Endothelial cell of umbilical vein (primary cell): ENCODE results near the gene MALT1. TPM values are rescaled to one million over a fixed set of nuclear protein-coding genes. Genes with fewer than 3 reads are reported as not detected.

Experiments
- BruUV-seq: library from RNA; stranded (reverse); fragments of 400-500 nt; replicated peaks from 2 replicates; lab custom pipeline; 2021; lab: Mats Ljungman, UMichigan
- CTCF ChIA-PET: fragments of 300-600, 350-600 bp; sonication (Branson Sonifier 250); formaldehyde crosslinking; loops from one replicate; lab custom pipeline; 2021; ENCODE audit warnings: antibody characterized with exemption, inconsistent platforms; lab: Charles Lee
- POLR2A ChIA-PET: fragments of 300-600, 350-600 bp; sonication (Branson Sonifier 250); formaldehyde crosslinking; loops from one replicate; lab custom pipeline; 2021; ENCODE audit warnings: antibody characterized with exemption, inconsistent platforms; lab: Charles Lee
- DNase-seq: peaks from one replicate; pipeline ENCODE4 v3.0.0-alpha.2; 2011; ENCODE audit warnings: low read depth, low spot score
- FAIRE-seq: peaks from 2 replicates; lab custom pipeline; 2011; peaks lifted over from hg19 to GRCh38; lab: Jason Lieb, UNC
- H2AFZ ChIP-seq: 2 replicates; pipeline ENCODE4 v1.6.0; 2012; ENCODE audit warnings: low read depth, low read length, control low read depth, inconsistent platforms
- H3K27ac ChIP-seq: 2 replicates; pipeline ENCODE4 v1.5.1; 2011; ENCODE audit warnings: low read depth, mild to moderate bottlenecking, control low read depth, low read length, moderate library complexity; ENCODE audit not compliant: insufficient read depth
- H3K27me3 ChIP-seq, 2 experiments: 2 replicates each; pipeline versions ENCODE4 v1.6.0 to v1.6.1; 2011; ENCODE audit warnings: low read length in 2 of 2, mixed read lengths in 1 of 2; ENCODE audit not compliant: control insufficient read depth in 2 of 2, insufficient read depth in 2 of 2
- H3K36me3 ChIP-seq, 2 experiments: 2 replicates in 1 of 2; 3 replicates in 1 of 2; pipeline ENCODE4 v1.5.1; 2011; ENCODE audit warnings: low read length in 2 of 2, mild to moderate bottlenecking in 1 of 2, moderate library complexity in 1 of 2; ENCODE audit not compliant: control insufficient read depth in 2 of 2, insufficient read depth in 2 of 2; ENCODE audit errors: extremely low read depth in 1 of 2
- H3K4me1 ChIP-seq: 3 replicates; pipeline ENCODE4 v1.5.1; 2011; ENCODE audit warnings: mild to moderate bottlenecking, low read length; ENCODE audit not compliant: control insufficient read depth, insufficient read depth; ENCODE audit errors: extremely low read depth
- H3K4me2 ChIP-seq: 2 replicates; pipeline ENCODE4 v1.6.1; 2011; ENCODE audit warnings: low read length, control low read depth, mixed read lengths; ENCODE audit not compliant: insufficient read depth
- H3K4me3 ChIP-seq, 3 experiments: fragments of 200-600 bp in 1 of 3; sonication (generic), shearing (Covaris generic) in 1 of 3; replicated peaks in 1 of 3; 2 replicates each; pipeline ENCODE4 v1.5.1; 2011 to 2016; ENCODE audit warnings: control low read depth in 3 of 3, low read length in 3 of 3, mild to moderate bottlenecking in 2 of 3, inconsistent platforms in 1 of 3, low read depth in 1 of 3, moderate library complexity in 1 of 3; ENCODE audit not compliant: insufficient read depth in 1 of 3
- H3K79me2 ChIP-seq: 2 replicates; pipeline ENCODE4 v1.6.0; 2012; ENCODE audit warnings: low read length, inconsistent platforms; ENCODE audit not compliant: control insufficient read depth, insufficient read depth
- H3K9ac ChIP-seq: replicated peaks from 2 replicates; pipeline ENCODE3; 2011; ENCODE audit warnings: low read length, control low read depth; ENCODE audit not compliant: insufficient read depth; ENCODE audit errors: extremely low read depth
- H3K9me1 ChIP-seq: replicated peaks from 3 replicates; pipeline ENCODE4 v1.6.0; 2011; ENCODE audit warnings: mild to moderate bottlenecking, low read length; ENCODE audit not compliant: control insufficient read depth, insufficient read depth; ENCODE audit errors: extremely low read depth
- H3K9me3 ChIP-seq: replicated peaks from 2 replicates; pipeline ENCODE4 v1.5.1; 2012; ENCODE audit warnings: low read length, inconsistent platforms; ENCODE audit not compliant: control insufficient read depth, insufficient read depth
- H4K20me1 ChIP-seq: replicated peaks from 2 replicates; pipeline ENCODE3; 2011; ENCODE audit warnings: mild to moderate bottlenecking, low read length; ENCODE audit not compliant: control insufficient read depth, insufficient read depth; ENCODE audit errors: extremely low read depth
- EZH2 ChIP-seq: IDR thresholded peaks from 2 replicates; pipeline ENCODE4 v1.6.1; 2012; ENCODE audit warnings: borderline replicate concordance, low read depth, mild to moderate bottlenecking, moderate library complexity, low read length, inconsistent platforms; ENCODE audit not compliant: severe bottlenecking
- FOS ChIP-seq: IDR thresholded peaks from 2 replicates; pipeline ENCODE4 v1.6.1; 2011; ENCODE audit warnings: mild to moderate bottlenecking, low read length, moderate library complexity, borderline replicate concordance; ENCODE audit not compliant: insufficient read depth
- GATA2 ChIP-seq: IDR thresholded peaks from 2 replicates; pipeline ENCODE4 v1.7.0; 2011; ENCODE audit warnings: low read depth, mild to moderate bottlenecking, moderate library complexity, mixed read lengths, low read length; ENCODE audit not compliant: insufficient read length, insufficient read depth
- JUN ChIP-seq: IDR thresholded peaks from 2 replicates; pipeline ENCODE4 v1.6.1; 2011; ENCODE audit warnings: borderline replicate concordance, low read depth; ENCODE audit not compliant: insufficient read length, insufficient read depth
- MAX ChIP-seq: IDR thresholded peaks from 2 replicates; pipeline ENCODE4 v1.6.1; 2011; ENCODE audit not compliant: insufficient read depth, insufficient read length
- MYC ChIP-seq: IDR thresholded peaks from one replicate; pipeline ENCODE4 v1.6.1; 2011; ENCODE audit warnings: mild to moderate bottlenecking, low read depth, low read length
- POLR2A ChIP-seq: IDR thresholded peaks from 2 replicates; pipeline ENCODE4 v1.6.1; 2012; ENCODE audit warnings: low read depth, mild to moderate bottlenecking, control low read depth, low read length
- POLR2AphosphoS5 ChIP-seq: IDR thresholded peaks from 2 replicates; pipeline ENCODE4 v1.6.1; 2012; ENCODE audit warnings: low read depth, mild to moderate bottlenecking, control low read depth, low read length, moderate library complexity; ENCODE audit not compliant: insufficient read depth
- dilution Hi-C: fragments of 300-500 bp; cut with MboI; formaldehyde crosslinking; loops from one replicate; pipeline ENCODE4 v1.15.0; 2019; ENCODE audit warnings: low sequenced_read_pairs; ENCODE audit not compliant: extremely low pct_ligation_motif_present
- intact Hi-C: fragments of 100-400 bp; cut with micrococcal nuclease; formaldehyde crosslinking; loops from one replicate; pipeline ENCODE4 v1.10.0; 2022
- polyA plus RNA-seq, 4 experiments: library from polyadenylated mRNA; depleted of rRNA in 3 of 4; stranded (reverse) in 3 of 4; unstranded in 1 of 4; fragments of >200 nt; gene quantifications; 2 replicates each; pipeline versions ENCODE4 v1.2.1 to v1.2.3, GENCODE V29; 2011 to 2012; ENCODE audit warnings: missing spikeins in 1 of 4
- total RNA-seq: library from RNA; stranded (reverse); gene quantifications from 2 replicates; pipeline ENCODE4 v1.2.3, GENCODE V29; 2021
- TF ChIP-seq, protein P1 (sequence below), 2 donors: IDR thresholded peaks; 1 replicate in 1 of 2; 2 replicates in 1 of 2; pipeline ENCODE4 v1.5.1; 2011; ENCODE audit warnings: low read length in 2 of 2, mild to moderate bottlenecking in 2 of 2, moderate library complexity in 2 of 2, control low read depth in 1 of 2, inconsistent platforms in 1 of 2, low read depth in 1 of 2; ENCODE audit not compliant: insufficient read depth in 1 of 2; ENCODE audit errors: extremely low read depth in 1 of 2

Gene MALT1
- total and polyA plus RNA-seq, 2 donors (not counting 3 experiments of a cell fraction or from before 2014, with no cell fraction given) = 2.8 to 5.1 TPM

DNA sequence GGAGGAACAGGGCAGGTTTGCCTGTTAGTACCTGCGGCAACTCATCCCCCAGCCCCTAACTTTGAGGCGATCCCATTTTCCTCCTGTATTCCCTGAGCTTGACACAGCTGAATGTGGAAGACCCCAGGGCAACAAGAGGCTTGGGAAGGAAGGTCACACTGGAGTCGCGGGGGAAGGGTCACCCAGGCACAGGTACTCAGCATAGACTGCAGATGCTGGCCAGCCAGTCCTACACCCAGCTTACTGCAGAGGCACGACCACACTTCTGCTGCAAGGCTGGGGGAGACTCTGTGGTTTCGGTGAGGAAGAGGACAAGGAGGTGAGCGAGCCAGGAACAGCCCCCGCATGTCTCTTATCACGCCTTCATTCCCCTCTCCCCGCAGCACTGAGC lies 91.5 kb downstream of the MALT1 start:
- no peaks in the 10 kb centered on the region for H3K4me1 ChIP-seq
- ChIA-PET POLR2A (no interaction called here), CTCF (interaction anchor here (2.2 to 25.4 kb wide), 5 partner anchors 16 to 303 kb away, joined by 20 to 994 read pairs (median 85); no protein-coding TSS in a partner anchor)
- no peak overlapping the region for H3K4me3 ChIP-seq
- no peak overlapping the region for H2AFZ ChIP-seq
- no peak overlapping the region for H3K27ac ChIP-seq
- intact Hi-C loops = loop anchor here (5.0 to 10.0 kb wide), 2 partner anchors 90 to 628 kb away; partner anchors contain the start of gene MALT1
- dilution Hi-C loops = loop anchor here (25.0 kb wide), 1 partner anchor 225 kb away; no protein-coding TSS in a partner anchor
- peaks cover 2 to 10% of the 10 kb centered on the region in 2 experiments for H3K27me3 ChIP-seq
- DNase-seq (no peak), FAIRE-seq (no peak)
- TF ChIP-seq POLR2A = no peak
- TF ChIP-seq MAX = no peak
- TF ChIP-seq MYC = no peak
- TF ChIP-seq, protein P1, sequence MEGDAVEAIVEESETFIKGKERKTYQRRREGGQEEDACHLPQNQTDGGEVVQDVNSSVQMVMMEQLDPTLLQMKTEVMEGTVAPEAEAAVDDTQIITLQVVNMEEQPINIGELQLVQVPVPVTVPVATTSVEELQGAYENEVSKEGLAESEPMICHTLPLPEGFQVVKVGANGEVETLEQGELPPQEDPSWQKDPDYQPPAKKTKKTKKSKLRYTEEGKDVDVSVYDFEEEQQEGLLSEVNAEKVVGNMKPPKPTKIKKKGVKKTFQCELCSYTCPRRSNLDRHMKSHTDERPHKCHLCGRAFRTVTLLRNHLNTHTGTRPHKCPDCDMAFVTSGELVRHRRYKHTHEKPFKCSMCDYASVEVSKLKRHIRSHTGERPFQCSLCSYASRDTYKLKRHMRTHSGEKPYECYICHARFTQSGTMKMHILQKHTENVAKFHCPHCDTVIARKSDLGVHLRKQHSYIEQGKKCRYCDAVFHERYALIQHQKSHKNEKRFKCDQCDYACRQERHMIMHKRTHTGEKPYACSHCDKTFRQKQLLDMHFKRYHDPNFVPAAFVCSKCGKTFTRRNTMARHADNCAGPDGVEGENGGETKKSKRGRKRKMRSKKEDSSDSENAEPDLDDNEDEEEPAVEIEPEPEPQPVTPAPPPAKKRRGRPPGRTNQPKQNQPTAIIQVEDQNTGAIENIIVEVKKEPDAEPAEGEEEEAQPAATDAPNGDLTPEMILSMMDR (IDR thresholded peaks at IDR 0.05; ENCODE audit: extremely low read depth in 1 of 2, insufficient read depth in 1 of 2, low read depth in 1 of 2, low read length in 2 of 2) = no peak
- no peak for TF ChIP-seq JUN
- TF ChIP-seq GATA2 = no peak
- no peak for TF ChIP-seq FOS
- TF ChIP-seq POLR2AphosphoS5 = no peak
- TF ChIP-seq EZH2 = no peak
- no peaks in the 10 kb centered on the region for H4K20me1 ChIP-seq
- no TSS peak for BruUV-seq
- H3K9me1 ChIP-seq = no peaks in the 10 kb centered on the region
- no peaks in the 10 kb centered on the region for H3K9me3 ChIP-seq
- no peaks in the 10 kb centered on the region for H3K36me3 ChIP-seq
- H3K9ac ChIP-seq = no peak overlapping the region
- H3K4me2 ChIP-seq = no peak overlapping the region
- H3K79me2 ChIP-seq = no peaks in the 10 kb centered on the region
